T follicular helper cell (primary cell): ENCODE data around the gene SYMPK.

Experiments used
- DNase-seq: peaks from one replicate; pipeline ENCODE4 v3.0.0-alpha.2; 2020; ENCODE audit warnings: low read depth

Gene SYMPK

DNA sequence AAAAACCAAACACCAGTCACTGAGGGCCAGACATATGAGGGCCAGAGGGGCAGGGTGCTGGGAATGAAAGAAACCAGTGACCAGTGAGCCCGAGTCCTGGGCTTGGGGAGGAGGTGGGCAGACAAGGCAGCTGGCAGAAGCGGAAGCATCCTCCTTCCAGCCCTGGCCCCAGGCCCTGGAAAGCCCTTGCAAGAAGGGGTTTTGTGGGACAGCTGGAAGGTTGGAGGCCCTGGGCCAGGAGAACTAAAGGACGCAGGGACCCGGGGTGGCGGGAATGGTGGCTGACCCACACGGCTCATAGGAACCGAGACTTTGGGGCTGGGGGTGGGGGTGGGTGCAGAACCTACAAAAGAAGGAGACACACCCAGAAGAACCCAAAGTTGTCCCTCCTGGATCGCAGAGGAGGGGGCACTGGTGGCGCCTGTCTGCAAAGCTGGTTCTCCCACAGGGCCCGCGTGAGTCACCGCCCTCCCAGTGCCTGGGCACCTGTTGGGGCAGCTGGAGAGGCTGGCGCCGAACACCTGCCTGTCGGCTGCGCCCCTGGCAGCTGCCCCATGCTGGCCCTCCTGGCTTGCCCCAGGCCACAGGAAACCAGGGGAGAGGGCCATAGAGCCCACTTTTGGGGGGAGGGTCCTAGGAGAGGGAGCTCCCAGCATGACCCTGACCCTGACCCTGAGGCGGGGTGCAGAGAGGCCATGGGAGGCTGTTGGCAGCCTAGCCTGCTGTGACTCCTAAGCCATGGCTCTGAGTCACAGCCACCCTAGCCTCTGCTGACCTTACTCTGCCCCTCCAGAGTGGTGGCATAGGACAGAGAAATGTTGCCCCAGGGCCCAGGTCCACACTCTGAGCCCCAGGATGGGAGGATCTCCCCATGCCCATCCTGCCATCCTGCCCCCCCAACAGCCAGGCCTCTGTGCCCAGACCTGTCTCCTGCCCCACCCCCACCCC lies 81.5 kb downstream of the SYMPK start:
- no peak for DNase-seq

DNA sequence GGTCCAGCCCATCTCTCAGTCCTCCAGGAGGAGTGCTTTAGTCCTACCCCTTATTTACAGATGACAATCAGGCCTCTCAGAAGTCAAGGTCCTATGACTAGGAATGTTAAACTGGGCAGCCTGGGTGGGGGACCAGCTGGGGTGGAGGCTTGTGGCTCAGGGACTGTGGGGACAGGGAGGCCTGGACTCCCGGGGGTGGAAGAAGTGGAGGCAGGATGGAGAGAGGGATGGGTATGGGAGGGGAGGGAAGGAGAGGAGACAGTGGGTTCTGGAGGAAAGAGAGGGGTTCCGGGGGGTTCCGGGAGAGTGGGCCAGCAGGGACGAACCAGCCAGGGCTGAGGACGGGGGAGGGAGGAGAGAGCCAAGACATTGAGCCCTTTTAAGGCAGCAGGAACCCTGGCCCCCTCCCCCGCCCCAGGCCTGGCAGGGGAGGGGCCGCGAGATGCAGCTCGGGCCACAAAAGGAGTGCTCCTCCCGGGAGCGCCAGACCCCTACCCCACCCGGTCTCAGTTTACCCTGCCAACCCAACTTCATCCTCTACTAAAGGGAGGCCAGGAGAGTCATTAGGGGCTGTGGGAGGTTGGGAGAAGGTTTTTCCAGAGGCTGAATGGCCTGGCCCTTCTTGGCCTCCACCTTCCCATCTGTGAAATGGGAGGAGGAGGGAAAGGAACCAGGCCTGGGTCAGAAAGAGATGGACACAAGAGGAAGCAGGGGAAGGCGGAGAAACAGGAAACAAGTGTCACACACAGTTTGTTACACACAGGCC lies 82.3 kb downstream of the SYMPK start:
- no peak for DNase-seq

DNA sequence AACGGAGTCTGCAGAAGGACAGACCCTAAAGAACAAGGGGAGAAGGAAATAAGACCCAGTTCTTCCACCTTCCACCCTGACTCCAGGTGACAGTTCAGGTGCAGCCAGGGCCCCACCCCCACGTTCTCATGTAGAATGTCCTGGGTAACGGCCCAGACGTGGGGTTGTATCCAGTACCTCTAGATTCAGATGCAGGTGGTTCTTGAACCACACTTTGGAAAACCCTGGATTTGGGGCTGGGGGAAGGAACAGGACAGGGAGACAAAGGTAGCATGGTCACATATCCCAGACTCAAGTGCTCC lies 82.8 kb downstream of the SYMPK start:
- DNase-seq = no peak

DNA sequence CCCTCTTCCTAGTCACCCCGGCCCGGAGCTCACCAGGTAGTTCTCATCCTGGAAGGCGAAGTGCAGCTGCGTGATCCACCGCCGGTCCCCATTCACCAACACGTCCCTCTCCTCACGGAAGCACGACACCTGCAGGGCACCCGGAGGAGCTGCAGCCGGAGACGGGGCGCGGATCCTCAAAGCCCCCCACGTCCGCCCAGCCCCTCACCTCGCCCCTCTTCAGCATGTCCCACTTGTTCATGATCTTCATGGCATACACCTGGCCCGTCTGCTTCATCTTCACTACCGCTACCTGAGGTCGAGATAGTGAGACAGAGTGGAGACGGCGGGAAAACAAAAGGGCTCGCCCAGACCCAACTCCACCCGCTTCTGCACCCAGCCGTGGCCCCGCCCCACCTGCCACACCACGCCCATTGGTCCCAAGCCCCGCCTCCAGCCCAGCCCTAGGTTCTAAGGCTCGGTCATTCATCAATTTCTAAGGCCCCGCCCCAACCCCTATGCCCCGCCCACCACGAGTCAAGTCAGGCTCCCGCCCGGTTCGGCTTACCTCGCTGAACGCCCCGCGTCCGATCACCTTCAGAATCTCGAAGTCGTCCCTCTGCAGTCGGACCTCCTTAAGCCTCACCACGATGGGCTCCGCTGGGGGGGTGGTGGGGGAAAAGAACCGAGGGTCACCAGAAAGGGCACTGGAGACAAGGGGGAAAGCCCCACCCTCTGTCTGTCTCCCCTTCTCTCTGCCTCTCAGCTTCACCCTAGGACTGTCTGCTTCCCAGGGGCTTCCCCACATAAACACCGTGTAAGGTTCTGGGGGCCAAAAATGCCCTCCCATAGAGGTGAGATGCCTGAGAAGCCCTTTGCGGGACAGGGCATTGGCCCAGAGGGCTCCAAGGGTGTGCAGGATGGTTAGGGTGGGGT lies 83.5 kb downstream of the SYMPK start:
- DNase-seq = peak; percentile 73

DNA sequence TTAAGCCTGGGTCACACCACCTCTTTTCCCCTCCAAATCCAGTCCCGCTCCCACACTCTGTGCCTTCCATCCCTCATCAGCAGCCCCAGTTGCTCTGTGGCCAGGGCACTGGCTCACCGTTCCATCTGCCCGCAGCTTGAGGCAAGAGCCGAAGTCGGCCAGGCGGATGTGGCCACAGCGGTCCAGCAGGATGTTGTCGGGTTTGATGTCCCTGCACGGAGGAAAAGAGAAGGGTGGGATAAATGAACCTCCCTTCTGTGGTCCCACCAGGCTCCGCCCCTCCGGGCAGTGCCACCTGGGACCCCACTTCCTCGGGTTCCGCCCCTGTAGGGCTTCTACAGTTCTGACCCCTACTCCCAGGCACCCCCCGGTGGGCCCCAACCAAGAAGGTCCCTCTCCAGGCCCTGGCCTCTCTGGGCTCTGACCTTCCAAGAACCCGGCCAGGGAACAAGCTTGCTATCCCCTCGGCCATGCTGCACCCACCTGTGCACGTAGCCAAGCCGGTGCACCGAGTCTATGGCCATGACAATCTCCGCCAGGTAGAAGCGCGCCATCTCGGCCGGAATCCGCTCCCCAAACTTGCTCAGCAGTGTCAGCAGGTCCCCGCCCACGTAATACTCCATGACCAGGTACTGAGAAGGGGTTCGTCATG lies 84.8 kb downstream of the SYMPK start:
- no peak for DNase-seq

DNA sequence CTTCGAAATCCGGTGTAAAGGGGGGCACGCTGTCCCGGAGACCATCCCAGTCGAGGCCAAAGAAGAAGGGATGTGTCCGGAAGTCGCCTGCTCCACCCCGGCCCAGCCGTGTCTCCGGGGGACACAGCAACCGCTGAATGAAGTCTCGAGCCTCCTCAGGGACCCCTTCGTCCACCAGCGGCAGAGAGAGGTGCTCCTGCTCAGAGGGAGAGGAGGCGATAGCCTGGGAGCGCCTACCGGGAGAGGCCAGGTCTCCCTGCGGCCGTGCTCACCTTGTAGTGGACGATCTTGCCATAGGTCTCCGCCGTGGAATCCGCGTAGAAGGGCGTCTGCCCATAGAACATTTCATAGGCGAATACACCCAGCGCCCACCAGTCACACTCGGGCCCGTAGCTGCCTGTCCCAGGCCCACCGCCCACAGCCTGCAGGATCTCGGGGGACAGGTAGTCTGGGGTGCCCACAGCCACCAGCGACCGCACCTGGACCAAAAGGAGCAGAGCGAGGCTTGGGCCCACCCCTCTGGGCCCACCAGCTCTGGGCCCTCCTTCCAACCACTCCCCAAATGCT lies 85.5 kb downstream of the SYMPK start:
- no peak for DNase-seq

DNA sequence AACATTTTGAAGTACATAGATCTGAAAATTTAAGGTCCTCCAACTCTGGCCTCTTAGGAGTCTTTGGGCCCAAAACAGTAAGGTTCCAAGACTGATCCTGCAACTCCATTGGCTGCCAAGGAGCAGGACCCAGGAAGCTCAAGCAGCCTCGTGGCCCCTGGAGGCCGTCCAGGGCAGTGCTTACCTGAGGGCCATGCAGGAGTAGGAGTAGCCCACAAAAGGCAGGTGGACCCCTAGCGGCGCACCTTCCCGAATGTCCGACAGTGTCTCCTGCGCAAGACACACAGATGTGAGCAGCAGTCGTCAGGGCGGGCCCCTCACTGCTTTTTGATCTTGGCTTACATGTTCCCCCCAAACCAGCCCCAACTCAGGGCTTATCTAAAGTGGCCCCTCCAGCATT lies 88.2 kb downstream of the SYMPK start:
- no peak for DNase-seq

DNA sequence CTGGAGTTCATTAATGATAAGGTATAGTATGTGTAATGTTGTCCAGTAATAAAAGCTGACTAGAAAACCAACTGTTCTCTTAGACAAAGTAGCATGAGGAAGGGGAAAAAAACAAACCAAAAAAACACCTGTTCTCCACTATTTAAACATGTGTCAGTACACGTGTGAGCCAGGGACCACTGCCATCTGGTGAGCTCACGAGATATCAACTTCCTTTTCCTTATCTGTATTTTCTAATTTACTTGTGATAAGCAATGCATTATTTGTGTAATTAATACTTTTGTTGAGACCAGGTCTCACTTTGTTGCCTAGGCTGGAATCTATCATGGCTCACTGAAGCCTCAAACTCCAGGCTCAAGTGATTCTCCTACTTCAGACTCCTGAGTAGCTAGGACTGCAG lies 89.6 kb downstream of the SYMPK start:
- no peak for DNase-seq

DNA sequence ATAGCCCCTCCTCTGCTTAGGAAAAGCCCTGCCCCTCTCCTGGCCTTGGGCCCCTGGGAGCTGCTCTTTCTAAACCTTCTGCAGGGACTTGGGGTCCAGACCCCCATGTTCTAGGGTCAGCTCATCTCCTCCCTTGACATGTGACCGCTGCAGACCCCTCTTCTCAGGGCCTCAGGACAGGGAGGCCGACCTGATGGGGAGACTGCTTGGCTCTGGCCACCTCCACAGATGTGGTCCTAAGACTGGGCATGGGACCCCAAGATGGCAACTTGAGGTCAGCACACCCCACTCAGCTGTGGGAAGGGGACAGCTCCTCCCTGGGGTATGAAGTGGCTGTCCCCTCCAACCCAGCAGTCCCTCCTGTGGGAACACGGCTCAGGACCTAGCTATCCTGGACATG lies 90.0 kb downstream of the SYMPK start:
- DNase-seq = no peak

DNA sequence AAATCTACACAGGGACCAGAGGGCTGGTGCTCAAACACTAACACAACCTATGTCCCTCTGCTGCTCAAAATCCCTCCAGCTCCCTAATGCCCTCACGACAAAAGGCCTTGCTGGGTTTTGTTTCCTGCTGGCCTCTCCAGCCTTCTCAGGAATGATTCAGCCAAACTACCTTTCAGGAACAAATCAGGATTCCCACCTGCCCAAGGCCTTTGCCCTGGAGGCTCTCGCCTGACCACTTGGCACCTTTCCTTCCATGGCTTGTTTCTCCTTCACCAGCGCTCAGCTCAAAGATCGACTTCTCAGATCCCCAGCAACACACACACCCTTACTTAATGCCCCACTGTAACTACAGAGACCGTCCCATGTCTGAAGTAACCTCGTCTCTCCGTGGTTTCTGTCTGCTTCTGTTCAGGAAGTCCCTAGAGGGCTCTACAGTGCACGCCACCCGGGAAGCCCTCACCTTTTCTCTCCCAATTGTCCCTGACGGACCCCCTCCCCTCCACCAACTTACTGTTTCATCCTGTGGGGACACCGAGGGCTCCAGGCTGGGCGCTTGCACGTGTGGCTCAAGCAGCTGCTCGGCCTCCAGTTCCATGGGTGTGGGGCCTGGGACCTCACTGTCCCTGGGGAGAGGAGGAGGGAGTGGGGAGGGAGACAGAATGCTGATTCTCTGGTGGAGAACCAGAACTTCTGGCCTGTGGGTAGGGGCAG lies 90.7 kb downstream of the SYMPK start:
- DNase-seq = no peak

DNA sequence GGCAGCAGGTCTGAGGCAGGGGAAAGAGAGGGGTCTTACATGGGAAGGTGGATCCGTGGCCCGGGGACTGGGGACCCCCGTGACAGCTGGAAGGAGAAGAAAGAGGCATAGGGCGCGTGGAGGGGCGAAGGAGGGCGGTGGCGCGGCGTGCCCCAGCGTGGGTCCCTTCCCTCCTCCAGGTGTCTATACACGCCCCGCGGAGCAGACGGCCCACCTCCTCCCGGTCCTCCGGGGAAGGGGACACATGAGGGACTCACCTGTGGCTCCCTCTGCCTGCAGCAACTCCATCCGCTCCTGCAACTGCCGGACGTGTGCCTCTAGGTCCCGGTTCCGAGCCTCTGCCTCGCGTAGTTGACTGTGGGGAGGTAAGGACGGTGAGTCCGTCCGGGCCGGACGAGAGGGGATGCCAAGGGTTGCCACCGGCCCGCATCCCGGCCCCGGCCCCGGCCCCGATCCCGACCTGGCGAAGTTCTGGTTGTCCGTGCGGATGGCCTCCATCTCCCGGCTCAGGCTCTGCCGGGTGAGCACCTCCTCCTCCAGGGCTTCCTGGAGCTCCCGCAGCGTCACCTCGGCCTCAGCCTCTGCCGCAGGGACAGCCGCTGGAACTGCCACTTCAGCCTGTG lies 91.5 kb downstream of the SYMPK start:
- no peak for DNase-seq

DNA sequence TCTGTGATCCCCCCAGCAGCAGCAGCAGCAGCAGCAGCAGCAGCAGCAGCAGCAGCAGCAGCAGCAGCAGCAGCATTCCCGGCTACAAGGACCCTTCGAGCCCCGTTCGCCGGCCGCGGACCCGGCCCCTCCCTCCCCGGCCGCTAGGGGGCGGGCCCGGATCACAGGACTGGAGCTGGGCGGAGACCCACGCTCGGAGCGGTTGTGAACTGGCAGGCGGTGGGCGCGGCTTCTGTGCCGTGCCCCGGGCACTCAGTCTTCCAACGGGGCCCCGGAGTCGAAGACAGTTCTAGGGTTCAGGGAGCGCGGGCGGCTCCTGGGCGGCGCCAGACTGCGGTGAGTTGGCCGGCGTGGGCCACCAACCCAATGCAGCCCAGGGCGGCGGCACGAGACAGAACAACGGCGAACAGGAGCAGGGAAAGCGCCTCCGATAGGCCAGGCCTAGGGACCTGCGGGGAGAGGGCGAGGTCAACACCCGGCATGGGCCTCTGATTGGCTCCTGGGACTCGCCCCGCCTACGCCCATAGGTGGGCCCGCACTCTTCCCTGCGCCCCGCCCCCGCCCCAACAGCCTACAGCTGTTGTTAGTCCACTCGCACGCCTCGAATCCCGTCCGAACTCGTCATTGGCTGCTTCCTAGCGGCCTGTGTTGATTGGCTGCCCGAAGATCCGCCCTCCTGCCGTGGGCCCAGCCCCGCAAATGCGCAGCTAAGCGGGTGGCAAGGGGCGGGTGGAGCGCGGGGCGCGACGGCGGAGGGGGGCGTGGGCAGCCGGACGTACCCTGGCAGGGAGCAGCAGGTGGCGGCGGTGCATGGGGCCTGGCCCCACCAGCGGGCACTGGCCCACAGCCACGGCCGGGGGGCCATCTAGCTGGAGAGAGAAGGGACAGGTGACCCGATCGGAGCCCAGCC lies 92.5 kb downstream of the SYMPK start:
- peak; percentile 87 for DNase-seq

DNA sequence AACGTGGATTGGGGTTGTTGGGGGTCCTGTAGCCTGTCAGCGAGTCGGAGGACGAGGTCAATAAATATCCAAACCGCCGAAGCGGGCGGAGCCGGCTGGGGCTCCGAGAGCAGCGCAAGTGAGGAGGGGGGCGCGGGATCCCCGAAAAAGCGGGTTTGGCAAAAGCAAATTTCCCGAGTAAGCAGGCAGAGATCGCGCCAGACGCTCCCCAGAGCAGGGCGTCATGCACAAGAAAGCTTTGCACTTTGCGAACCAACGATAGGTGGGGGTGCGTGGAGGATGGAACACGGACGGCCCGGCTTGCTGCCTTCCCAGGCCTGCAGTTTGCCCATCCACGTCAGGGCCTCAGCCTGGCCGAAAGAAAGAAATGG lies 93.1 kb downstream of the SYMPK start:
- DNase-seq = peak; percentile 57

DNA sequence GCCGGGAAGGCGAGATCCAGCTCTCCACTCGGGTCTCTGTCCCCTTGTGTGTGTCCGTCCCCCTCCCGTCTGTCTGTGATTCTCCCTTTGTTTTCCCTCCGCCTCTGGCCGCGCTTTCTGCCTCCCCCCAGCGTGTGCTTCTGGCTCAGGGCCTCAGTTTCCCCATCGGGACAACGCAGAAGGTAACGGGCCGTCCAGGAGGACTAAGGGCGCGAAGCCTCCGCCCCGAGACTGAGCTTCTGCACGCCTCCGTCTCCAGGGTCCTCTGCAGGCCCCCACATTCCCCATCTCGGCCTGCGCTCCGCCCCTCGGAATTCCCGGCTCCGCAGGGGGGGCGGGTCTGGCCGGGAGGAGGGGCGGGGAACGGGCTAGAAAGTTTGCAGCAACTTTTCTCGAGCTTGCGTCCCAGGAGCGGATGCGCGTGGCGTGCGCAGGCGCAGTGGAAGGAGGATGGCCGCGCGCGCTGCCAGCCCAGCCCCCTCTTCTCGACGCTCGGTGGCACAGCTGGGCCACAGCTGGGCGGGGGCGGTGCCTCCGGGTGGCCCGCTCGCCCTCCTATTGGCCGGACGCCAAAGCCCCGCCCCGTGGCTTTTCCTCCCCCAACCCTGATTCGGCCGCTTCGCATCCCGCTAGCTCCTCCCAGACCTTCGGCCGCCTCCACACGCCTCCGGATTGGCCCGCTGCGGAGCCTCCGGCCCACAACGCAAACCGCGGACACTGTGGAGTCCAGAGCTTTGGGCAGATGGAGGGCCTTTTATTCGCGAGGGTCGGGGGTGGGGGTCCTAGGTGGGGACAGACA lies 93.8 kb downstream of the SYMPK start, which contains the start of gene SIX5:
Gene SIX5 (minus strand): TSS at position 269 of the 799 bp plus-strand sequence. CDS start 408 bp downstream, outside the sequence.
- DNase-seq = peak; percentile 89

DNA sequence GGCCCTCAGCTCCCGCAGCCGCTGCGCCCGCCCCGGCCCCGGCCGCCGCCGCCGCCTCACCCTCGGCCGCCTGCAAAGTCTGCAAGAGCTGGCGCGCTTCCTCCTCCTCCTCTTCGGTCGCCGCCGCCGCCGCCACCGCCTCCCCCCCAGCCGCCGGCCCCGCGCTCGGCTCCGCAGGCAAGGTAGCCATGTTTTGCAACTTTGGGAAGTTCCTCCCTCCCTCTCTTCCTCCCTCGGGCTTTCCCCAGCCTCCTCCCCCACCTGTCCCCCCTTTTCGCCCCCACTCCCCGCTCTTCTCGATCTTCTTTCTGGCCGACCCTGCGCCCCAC lies 94.3 kb downstream of the SYMPK start:
- DNase-seq = peak; percentile 18

DNA sequence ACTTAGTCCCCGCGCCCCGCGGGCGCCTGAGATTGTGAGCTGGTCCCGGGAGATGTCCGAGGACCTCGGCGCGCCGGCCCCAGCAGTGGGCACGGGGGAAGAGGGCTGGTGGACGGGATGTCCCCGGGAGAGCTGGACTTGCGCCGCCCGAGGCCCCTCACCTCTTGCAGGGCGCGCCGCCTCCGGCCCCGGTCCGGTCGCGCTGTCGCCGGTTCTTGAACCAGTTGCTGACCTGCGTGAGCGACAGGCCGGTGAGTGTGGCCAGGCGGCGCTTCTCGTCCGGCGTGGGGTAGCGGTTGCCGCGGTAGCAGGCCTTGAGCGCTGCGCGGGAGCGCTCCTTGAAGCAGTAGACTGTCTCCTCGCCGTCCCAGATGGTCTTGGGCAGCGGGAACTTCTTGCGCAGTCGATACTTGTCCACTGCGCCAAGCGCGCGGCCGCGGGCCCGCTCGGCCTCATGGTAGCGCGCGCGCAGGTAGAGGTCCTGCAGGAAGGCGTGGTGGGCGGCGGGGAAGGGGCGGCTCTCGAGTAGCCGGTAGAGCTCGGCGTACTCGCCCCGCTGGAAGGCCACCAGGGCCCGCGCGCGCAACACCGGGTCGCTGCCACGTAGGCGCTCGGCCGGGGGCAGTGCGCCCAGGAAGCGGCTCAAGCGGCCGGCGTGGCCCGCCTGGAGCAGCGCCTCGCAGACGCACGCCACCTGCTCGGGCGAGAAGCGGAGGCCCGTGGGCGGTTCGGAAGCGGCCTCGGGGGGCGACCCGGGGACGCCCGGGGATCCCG lies 94.9 kb downstream of the SYMPK start:
- no peak for DNase-seq

DNA sequence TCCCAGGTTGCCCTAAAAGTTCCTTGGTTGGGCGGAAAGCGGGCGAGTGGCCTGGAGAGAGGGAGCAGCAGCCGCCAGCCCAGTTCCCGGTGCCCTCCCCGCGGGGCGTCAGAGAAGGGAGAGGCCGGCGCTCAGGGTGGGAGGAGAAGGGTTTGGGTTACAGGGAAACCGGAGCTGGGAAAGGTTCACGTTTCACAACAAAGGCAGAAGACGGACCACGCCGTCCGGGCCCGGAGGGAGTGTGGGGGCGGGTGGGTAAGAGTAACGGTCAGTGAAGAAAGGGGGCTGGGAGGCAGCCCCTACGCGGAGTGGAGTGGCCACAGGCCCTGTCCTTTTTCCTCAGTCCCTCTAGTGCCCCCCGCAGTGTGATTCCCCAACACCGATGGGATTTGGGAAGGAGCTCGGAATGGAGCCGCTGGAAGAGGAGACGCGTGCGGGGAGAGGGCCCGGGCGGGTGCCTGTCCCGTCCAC lies 95.5 kb downstream of the SYMPK start:
- DNase-seq = no peak
